ENCODE results near the gene ACYP2.

ACYP2 gene

DNA sequence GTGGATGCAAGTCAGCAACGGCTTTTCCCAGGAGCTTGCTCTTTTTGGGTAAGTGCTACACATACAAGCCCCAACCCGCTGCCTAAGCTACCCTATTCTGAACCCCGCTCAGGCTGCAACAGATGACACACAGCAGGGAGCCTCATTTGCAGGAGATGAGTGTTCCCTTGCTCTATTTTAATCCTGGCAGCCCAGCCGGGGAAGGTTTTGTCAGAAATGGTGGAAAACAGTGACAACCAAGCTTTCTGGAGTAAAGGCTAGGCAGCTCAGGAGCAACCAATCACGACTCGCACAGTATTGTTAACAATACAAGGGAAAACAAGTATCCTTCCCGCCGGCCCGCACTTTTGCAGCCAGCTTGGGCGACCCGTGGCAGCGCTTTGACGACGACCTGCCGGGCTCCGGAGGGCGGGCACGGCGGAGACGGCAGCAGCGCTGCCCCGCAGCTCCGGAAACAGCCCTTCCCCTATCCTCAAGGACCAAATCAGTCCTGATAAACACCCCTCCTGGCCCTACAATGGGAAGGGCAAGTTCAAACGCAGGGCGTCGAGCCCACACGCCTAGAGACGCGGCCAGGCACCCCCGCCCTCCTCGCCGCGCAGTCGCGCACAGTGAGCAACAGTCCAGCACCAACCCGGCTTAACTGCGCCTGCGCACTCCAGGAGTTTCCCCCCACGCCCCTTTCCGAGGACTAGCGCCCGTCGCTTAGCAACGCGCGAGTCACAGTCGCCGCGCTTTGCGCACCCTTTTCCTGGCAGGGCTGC lies 214.9 kb downstream of the ACYP2 start:
- DNase-seq: peak; percentile 99

DNA sequence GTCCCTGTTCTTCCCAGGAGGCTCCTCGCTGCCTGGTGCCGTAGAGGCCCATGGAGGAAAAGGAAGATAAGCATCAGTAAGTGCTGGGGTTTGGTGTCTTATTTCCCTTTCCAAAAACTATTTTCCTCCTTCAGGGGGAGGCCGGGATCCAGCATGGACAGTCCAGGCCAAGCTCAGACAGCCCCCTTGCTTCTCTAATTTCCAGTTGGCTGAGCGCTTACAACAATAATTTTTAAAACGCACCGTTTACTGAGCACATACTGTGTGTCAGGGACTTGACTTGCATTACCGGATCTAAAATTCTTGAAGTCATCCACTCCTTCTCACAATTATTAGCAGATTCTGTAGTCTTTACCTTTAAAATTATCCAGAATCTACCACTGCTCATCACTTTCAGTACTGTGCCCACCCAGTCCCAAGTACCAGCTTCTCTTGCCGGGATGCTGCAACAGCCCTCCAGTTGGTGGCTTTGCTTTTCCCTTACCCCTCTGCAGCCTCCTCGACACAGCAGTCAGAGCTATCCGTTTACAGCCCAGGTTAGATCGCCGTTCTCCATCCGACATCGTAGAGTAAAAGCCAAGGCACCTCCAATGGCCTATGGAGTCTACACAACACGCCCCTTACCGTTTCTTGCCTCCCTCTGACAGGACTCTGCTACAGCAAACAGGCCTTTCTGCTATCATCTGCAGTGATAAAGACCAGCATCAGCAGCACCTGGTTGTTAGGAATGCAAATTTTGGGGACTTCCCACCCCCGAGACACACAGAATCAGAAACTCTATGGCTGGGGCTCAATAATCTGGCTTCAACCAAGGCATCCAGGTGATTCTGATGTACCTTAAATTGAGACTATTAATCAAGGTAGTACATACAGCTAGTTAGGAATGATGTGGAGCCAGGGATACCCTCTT lies 215.8 kb downstream of the ACYP2 start:
- DNase-seq: peak; percentile 42

DNA sequence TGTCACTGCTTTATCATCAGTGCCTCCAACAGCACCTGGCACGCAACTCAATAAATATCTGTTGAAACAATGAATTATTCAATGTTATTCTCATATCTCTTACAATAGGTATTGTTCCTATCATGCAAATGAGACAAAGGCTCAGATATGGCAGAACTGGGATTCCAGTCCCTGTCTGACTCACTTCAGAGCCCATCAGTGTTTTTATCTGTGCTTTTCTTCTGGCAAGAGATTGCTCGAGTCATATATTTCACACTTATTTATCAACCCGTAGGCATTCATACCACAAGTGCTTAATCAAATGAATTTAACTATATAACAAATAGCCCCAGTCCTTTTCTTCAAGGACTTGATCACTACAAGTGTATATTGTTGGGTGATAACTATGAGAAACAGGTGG lies 217.0 kb downstream of the ACYP2 start:
- DNase-seq: no peak

DNA sequence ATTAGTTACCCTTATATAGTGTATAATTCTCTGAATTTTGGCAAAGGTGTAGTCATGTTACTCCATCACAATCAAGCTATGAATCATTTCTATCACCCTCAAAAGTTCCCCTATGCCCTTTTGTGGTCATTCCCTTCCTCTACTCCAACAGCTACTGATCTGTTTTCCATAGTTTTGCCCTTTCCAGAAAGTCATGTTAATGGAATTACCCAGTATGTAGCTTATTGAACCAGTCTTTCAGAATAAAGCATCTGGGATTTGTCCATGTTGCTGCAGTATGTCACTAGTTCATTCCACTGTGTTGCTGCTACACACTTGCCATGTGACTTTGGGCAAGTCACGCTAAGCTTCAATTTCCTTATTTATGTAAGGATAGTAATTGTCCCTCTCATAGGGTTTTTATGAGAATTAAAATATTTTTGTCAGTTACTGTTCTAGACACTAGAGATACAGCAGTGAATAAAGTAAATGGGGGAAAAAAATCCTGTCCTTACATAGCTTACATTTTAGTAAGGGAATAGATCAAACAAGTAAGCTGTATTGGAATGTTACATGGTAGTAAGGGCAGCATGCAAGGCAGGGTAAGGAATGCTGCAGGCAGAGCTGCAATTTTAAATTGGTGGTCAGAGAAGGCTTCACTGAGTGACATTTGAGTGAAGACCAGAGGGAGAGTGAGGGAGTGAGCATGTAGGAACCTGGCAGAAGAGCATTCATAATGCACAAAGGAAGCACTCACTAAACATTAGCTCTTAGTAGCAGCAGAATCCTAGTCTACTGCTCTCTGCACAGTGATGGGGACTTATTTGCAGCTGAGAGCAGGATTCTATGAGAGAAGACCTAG lies 220.9 kb downstream of the ACYP2 start:
- DNase-seq: no peak

DNA sequence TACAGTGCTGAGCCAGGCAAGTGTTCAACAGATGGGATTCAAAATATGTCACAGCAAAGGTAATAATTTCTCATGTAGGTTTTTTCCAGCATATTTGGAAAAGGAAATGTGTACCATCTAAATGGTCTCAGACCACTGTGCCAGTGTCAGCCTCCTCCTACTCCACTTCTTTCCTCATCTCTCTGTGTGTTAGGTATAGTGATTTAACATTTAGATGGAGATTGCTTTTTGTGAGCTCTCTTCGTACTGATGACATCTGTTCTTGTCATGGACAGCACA lies 221.5 kb downstream of the ACYP2 start:
- DNase-seq: no peak

DNA sequence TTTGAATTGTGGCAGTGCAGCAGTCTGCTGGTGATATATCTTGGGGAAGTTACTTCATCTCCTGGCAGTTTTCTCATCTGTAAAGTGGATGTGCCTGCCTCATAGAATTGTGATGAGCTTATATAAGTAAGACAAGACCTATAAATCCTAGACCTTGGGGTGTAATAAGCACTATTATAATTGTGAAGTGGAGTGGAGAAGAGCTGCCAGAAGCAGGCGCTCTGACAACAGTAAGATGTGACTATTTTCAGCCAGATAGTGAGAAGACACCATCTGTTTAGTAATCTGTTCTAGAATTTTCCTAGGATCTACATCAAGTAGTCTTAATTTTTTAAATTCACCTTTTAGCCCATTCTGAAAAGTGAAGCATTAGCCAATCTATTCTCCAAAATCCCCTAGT lies 226.2 kb downstream of the ACYP2 start:
- no peak for DNase-seq

DNA sequence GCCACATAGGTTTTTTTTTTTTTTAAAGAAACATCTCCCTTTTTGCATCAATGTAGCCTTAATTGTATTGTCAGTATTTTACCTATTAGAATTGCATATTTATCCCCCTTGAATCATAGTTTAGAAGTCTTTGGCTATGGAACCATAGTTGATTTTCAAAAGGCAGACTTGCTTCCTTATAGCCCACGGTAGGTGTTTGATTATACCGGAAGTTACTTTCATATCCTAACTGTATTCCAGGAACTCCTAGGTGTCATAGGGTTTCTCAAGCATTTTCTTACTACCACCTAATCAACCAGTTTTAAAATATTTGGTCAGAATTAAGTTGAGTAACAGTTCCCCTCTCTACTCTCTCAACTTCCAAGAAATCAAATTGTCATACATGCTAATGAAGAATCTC lies 227.2 kb downstream of the ACYP2 start:
- no peak for DNase-seq

DNA sequence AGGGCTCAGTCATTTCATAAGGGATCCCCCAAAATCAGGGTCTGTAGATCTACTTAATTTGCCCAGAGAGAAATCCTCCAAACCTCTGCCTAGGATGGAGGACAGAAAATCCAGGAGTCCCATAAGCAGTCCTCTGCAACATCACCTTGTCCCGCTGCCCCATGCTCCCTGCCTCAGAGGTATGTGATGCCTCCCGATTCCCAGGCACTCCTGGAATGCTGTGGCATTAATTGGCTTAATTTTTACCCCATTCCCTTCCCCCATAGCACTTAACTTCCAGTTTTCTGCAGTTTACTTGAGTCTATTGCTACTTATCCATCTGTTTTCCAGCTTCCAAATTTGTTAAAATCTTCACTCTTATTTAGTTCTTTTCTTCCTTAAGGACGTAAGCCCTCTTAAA lies 232.2 kb downstream of the ACYP2 start:
- no peak for DNase-seq

DNA sequence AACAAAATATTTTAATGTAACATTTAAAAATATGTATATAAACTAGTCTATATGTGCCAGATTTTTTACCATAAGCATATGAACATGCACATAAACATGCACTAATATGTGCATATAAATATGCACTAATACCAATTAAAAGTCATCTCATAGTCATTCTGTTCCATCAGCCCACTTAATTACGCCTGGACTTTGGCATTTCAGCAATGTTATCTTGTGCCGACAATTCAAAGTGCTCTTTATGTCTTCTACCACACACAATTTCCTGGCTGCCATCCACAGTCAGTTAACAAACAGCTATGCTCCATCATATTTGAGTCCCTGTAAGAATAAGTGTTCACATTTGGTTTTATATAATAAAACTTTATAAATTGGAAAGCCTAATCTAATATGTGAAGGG lies 233.2 kb downstream of the ACYP2 start:
- no peak for DNase-seq

DNA sequence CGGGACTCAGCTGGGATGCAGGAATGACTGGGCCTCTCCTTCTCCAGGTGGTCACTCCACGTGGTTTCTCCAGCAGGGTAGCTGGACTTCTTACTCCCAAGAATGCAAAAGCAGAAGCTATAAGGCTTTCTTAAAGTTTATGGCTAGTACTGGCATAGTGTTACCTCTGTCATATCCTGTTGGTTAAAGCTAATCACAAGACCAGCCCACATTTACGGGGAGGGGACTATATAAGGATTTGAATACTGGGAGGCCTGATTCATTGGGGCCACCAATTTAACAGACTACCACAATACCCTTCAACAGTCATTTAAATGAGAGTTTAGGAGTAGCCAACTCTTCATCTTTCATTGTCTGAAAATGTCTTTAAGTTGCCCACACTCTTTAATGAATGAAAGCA lies 235.0 kb downstream of the ACYP2 start:
- no peak for DNase-seq

DNA sequence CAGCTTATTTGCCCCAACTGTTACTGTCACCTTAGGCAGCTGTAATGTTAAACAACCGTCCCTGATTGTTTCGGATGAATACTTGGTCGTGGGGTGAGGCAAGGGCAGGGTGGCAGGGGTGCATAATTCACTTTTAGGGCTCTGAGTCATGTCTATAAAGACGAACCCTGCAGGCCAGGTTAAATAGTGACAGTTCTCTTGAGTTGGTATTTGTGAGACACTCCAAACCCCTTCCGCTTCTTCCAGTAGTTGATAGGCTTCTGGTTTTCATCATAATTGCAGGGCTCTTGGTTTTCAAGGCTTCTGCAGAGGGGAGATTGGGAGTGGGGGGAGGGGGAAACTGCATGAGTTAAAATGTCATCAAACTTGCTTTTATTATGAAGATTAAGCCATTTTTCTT lies 237.8 kb downstream of the ACYP2 start:
- no peak for DNase-seq
